Endothelial cell of umbilical vein (primary cell): Measurements from ENCODE around the gene DNAAF5.
A peak's percentile ranks its signal among the peaks of the same experiment; 100 is the strongest.

Experiments used
- CTCF ChIP-seq, 2 donors: IDR thresholded peaks; 1 replicate in 1 of 2; 2 replicates in 1 of 2; pipeline ENCODE4 v1.5.1; 2011; ENCODE audit warnings: low read length in 2 of 2, mild to moderate bottlenecking in 2 of 2, moderate library complexity in 2 of 2, control low read depth in 1 of 2, inconsistent platforms in 1 of 2, low read depth in 1 of 2; ENCODE audit not compliant: insufficient read depth in 1 of 2; ENCODE audit errors: extremely low read depth in 1 of 2
- EZH2 ChIP-seq: IDR thresholded peaks from 2 replicates; pipeline ENCODE4 v1.6.1; 2012; ENCODE audit warnings: borderline replicate concordance, low read depth, mild to moderate bottlenecking, moderate library complexity, low read length, inconsistent platforms; ENCODE audit not compliant: severe bottlenecking
- GATA2 ChIP-seq: IDR thresholded peaks from 2 replicates; pipeline ENCODE4 v1.7.0; 2011; ENCODE audit warnings: low read depth, mild to moderate bottlenecking, moderate library complexity, mixed read lengths, low read length; ENCODE audit not compliant: insufficient read length, insufficient read depth
- JUN ChIP-seq: IDR thresholded peaks from 2 replicates; pipeline ENCODE4 v1.6.1; 2011; ENCODE audit warnings: borderline replicate concordance, low read depth; ENCODE audit not compliant: insufficient read length, insufficient read depth
- MAX ChIP-seq: IDR thresholded peaks from 2 replicates; pipeline ENCODE4 v1.6.1; 2011; ENCODE audit not compliant: insufficient read depth, insufficient read length
- POLR2A ChIP-seq: IDR thresholded peaks from 2 replicates; pipeline ENCODE4 v1.6.1; 2012; ENCODE audit warnings: low read depth, mild to moderate bottlenecking, control low read depth, low read length
- POLR2AphosphoS5 ChIP-seq: IDR thresholded peaks from 2 replicates; pipeline ENCODE4 v1.6.1; 2012; ENCODE audit warnings: low read depth, mild to moderate bottlenecking, control low read depth, low read length, moderate library complexity; ENCODE audit not compliant: insufficient read depth

GRCh38 chr7:832167-832967, 105.9 kb downstream of the DNAAF5 start, which contains the start of gene SUN1:
- TF ChIP-seq EZH2 = no peak
- TF ChIP-seq CTCF (IDR thresholded peaks at IDR 0.05; ENCODE audit: extremely low read depth in 1 of 2, insufficient read depth in 1 of 2, low read depth in 1 of 2, low read length in 2 of 2) = no peak
- no peak for TF ChIP-seq POLR2A
- TF ChIP-seq GATA2 = no peak
- TF ChIP-seq POLR2AphosphoS5 = no peak
- TF ChIP-seq MAX = peak; percentile 47
- no peak for TF ChIP-seq JUN
